ENCODE results near the gene TRPC4AP.

TRPC4AP gene

GRCh38 chr20:34996243-34997028 is 96.2 kb downstream of the TRPC4AP start:
- Histone ChIP-seq H3K4me1 (ENCODE audit: insufficient read depth, low read length) (peaks cover 6% of the 10 kb centered on the region), H3K27ac (ENCODE audit: low read depth, low read length) (no peak overlapping the region), H3K4me3 (ENCODE audit: low read depth in 1 of 2, low read length in 2 of 2) (no peak overlapping the region), H3K27me3 (ENCODE audit: control insufficient read depth in 1 of 2, insufficient read depth in 2 of 2, low read length in 2 of 2) (no peaks in the 10 kb centered on the region), H3K9me3 (ENCODE audit: low read length) (no peaks in the 10 kb centered on the region), H3K36me3 (ENCODE audit: insufficient read depth, low read length) (peaks cover 48% of the 10 kb centered on the region), H3K9ac (ENCODE audit: low read length) (no peak overlapping the region)

GRCh38 chr20:34995696-34996095 is 96.9 kb downstream of the TRPC4AP start:
- H3K4me1 ChIP-seq (ENCODE audit: insufficient read depth, low read length): peaks cover 6% of the 10 kb centered on the region
- peaks cover 47% of the 10 kb centered on the region for H3K36me3 ChIP-seq (ENCODE audit: insufficient read depth, low read length)
- no peaks in the 10 kb centered on the region for H3K9me3 ChIP-seq (ENCODE audit: low read length)
- no peaks in the 10 kb centered on the region for H3K27me3 ChIP-seq (ENCODE audit: control insufficient read depth in 1 of 2, insufficient read depth in 2 of 2, low read length in 2 of 2)
- no peak overlapping the region for H3K27ac ChIP-seq (ENCODE audit: low read depth, low read length)
- no peak overlapping the region for H3K9ac ChIP-seq (ENCODE audit: low read length)
- H3K4me3 ChIP-seq (ENCODE audit: low read depth in 1 of 2, low read length in 2 of 2): no peak overlapping the region

GRCh38 chr20:34995192-34995591 is 97.4 kb downstream of the TRPC4AP start:
- Histone ChIP-seq H3K4me1 (ENCODE audit: insufficient read depth, low read length) (peaks cover 6% of the 10 kb centered on the region), H3K4me3 (ENCODE audit: low read depth in 1 of 2, low read length in 2 of 2) (no peak overlapping the region), H3K9me3 (ENCODE audit: low read length) (no peaks in the 10 kb centered on the region), H3K27ac (ENCODE audit: low read depth, low read length) (no peak overlapping the region), H3K27me3 (ENCODE audit: control insufficient read depth in 1 of 2, insufficient read depth in 2 of 2, low read length in 2 of 2) (no peaks in the 10 kb centered on the region), H3K36me3 (ENCODE audit: insufficient read depth, low read length) (peaks cover 47% of the 10 kb centered on the region), H3K9ac (ENCODE audit: low read length) (no peak overlapping the region)

- Histone ChIP-seq H3K4me3 (ENCODE audit: low read depth in 1 of 2, low read length in 2 of 2) (no peak overlapping the region), H3K4me1 (ENCODE audit: insufficient read depth, low read length) (peaks cover 6% of the 10 kb centered on the region), H3K9me3 (ENCODE audit: low read length) (no peaks in the 10 kb centered on the region), H3K27me3 (ENCODE audit: control insufficient read depth in 1 of 2, insufficient read depth in 2 of 2, low read length in 2 of 2) (no peaks in the 10 kb centered on the region), H3K36me3 (ENCODE audit: insufficient read depth, low read length) (peaks cover 42% of the 10 kb centered on the region), H3K9ac (ENCODE audit: low read length) (no peak overlapping the region), H3K27ac (ENCODE audit: low read depth, low read length) (no peak overlapping the region)
These were observed 98.0 kb downstream of the TRPC4AP start for GRCh38 chr20:34994509-34995131.

GRCh38 chr20:34993941-34994508 is 98.6 kb downstream of the TRPC4AP start:
- Histone ChIP-seq H3K9ac (ENCODE audit: low read length) (no peak overlapping the region), H3K27me3 (ENCODE audit: control insufficient read depth in 1 of 2, insufficient read depth in 2 of 2, low read length in 2 of 2) (no peaks in the 10 kb centered on the region), H3K36me3 (ENCODE audit: insufficient read depth, low read length) (peaks cover 41% of the 10 kb centered on the region), H3K4me3 (ENCODE audit: low read depth in 1 of 2, low read length in 2 of 2) (no peak overlapping the region), H3K4me1 (ENCODE audit: insufficient read depth, low read length) (peaks cover 6% of the 10 kb centered on the region), H3K9me3 (ENCODE audit: low read length) (no peaks in the 10 kb centered on the region), H3K27ac (ENCODE audit: low read depth, low read length) (no peak overlapping the region)

GRCh38 chr20:34992751-34993417 is 99.7 kb downstream of the TRPC4AP start:
- Histone ChIP-seq H3K36me3 (ENCODE audit: insufficient read depth, low read length) (peaks cover 29% of the 10 kb centered on the region), H3K27ac (ENCODE audit: low read depth, low read length) (no peak overlapping the region), H3K4me1 (ENCODE audit: insufficient read depth, low read length) (peaks cover 5% of the 10 kb centered on the region), H3K9ac (ENCODE audit: low read length) (no peak overlapping the region), H3K4me3 (ENCODE audit: low read depth in 1 of 2, low read length in 2 of 2) (no peak overlapping the region), H3K9me3 (ENCODE audit: low read length) (no peaks in the 10 kb centered on the region), H3K27me3 (ENCODE audit: control insufficient read depth in 1 of 2, insufficient read depth in 2 of 2, low read length in 2 of 2) (no peaks in the 10 kb centered on the region)

- Histone ChIP-seq H3K9me3 (ENCODE audit: low read length) (no peaks in the 10 kb centered on the region), H3K4me1 (ENCODE audit: insufficient read depth, low read length) (no peaks in the 10 kb centered on the region), H3K4me3 (ENCODE audit: low read depth in 1 of 2, low read length in 2 of 2) (no peak overlapping the region), H3K9ac (ENCODE audit: low read length) (no peak overlapping the region), H3K36me3 (ENCODE audit: insufficient read depth, low read length) (peaks cover 21% of the 10 kb centered on the region), H3K27ac (ENCODE audit: low read depth, low read length) (no peak overlapping the region), H3K27me3 (ENCODE audit: control insufficient read depth in 1 of 2, insufficient read depth in 2 of 2, low read length in 2 of 2) (no peaks in the 10 kb centered on the region)
These were observed 101.9 kb downstream of the TRPC4AP start for GRCh38 chr20:34990661-34991214.

- Histone ChIP-seq H3K9me3 (ENCODE audit: low read length) (no peaks in the 10 kb centered on the region), H3K27ac (ENCODE audit: low read depth, low read length) (no peak overlapping the region), H3K36me3 (ENCODE audit: insufficient read depth, low read length) (peaks cover 16% of the 10 kb centered on the region)
These were observed 102.4 kb downstream of the TRPC4AP start for GRCh38 chr20:34990231-34990630.

GRCh38 chr20:34989670-34990069 is 102.9 kb downstream of the TRPC4AP start:
- Histone ChIP-seq H3K9me3 (ENCODE audit: low read length) (no peaks in the 10 kb centered on the region), H3K27ac (ENCODE audit: low read depth, low read length) (no peak overlapping the region), H3K36me3 (ENCODE audit: insufficient read depth, low read length) (peaks cover 13% of the 10 kb centered on the region), H3K9ac (ENCODE audit: low read length) (no peak overlapping the region), H3K4me3 (ENCODE audit: low read depth in 1 of 2, low read length in 2 of 2) (no peak overlapping the region), H3K27me3 (ENCODE audit: control insufficient read depth in 1 of 2, insufficient read depth in 2 of 2, low read length in 2 of 2) (peaks cover 0 to 9% of the 10 kb centered on the region in 2 donors), H3K4me1 (ENCODE audit: insufficient read depth, low read length) (no peaks in the 10 kb centered on the region)

More at GRCh38 chr20:34990231-34990630, 102.4 kb downstream of the TRPC4AP start:
- Histone ChIP-seq H3K27me3 (ENCODE audit: control insufficient read depth in 1 of 2, insufficient read depth in 2 of 2, low read length in 2 of 2) (peaks cover 0 to 4% of the 10 kb centered on the region in 2 donors), H3K9ac (ENCODE audit: low read length) (no peak overlapping the region), H3K4me1 (ENCODE audit: insufficient read depth, low read length) (no peaks in the 10 kb centered on the region), H3K4me3 (ENCODE audit: low read depth in 1 of 2, low read length in 2 of 2) (no peak overlapping the region)

- no peak overlapping the region for H3K9ac ChIP-seq (ENCODE audit: low read length)
- H3K4me3 ChIP-seq (ENCODE audit: low read depth in 1 of 2, low read length in 2 of 2): no peak overlapping the region
- H3K27ac ChIP-seq (ENCODE audit: low read depth, low read length): no peak overlapping the region
- peaks cover 1% of the 10 kb centered on the region for H3K4me1 ChIP-seq (ENCODE audit: insufficient read depth, low read length)
- H3K27me3 ChIP-seq (ENCODE audit: control insufficient read depth in 1 of 2, insufficient read depth in 2 of 2, low read length in 2 of 2): peaks cover under 1 to 15% of the 10 kb centered on the region in 2 donors
- peaks cover 7% of the 10 kb centered on the region for H3K36me3 ChIP-seq (ENCODE audit: insufficient read depth, low read length)
- H3K9me3 ChIP-seq (ENCODE audit: low read length): no peaks in the 10 kb centered on the region
These were observed 103.5 kb downstream of the TRPC4AP start for GRCh38 chr20:34989118-34989517.

- no peak overlapping the region for H3K9ac ChIP-seq (ENCODE audit: low read length)
- H3K36me3 ChIP-seq (ENCODE audit: insufficient read depth, low read length): no peaks in the 10 kb centered on the region
- H3K9me3 ChIP-seq (ENCODE audit: low read length): no peaks in the 10 kb centered on the region
- H3K4me3 ChIP-seq (ENCODE audit: low read depth in 1 of 2, low read length in 2 of 2): no peak overlapping the region
- peaks cover 6% of the 10 kb centered on the region for H3K4me1 ChIP-seq (ENCODE audit: insufficient read depth, low read length)
- H3K27ac ChIP-seq (ENCODE audit: low read depth, low read length): no peak overlapping the region
- H3K27me3 ChIP-seq (ENCODE audit: control insufficient read depth in 1 of 2, insufficient read depth in 2 of 2, low read length in 2 of 2): peaks cover 10 to 24% of the 10 kb centered on the region in 2 donors
These were observed 104.4 kb downstream of the TRPC4AP start for GRCh38 chr20:34988191-34988540.

Measured in muscle layer of colon (tissue), 2 donors.